Hepatocyte (in vitro differentiated cells): ENCODE results near the gene ANGPTL4.

Experiments used
- EZH2 ChIP-seq: fragments of 200-600 bp; sonication (generic); IDR thresholded peaks from 2 replicates; pipeline ENCODE4 v1.6.1; 2016; ENCODE audit warnings: antibody characterized with exemption, mild to moderate bottlenecking, borderline replicate concordance
- TF ChIP-seq, protein P1 (sequence below): fragments of 200-600 bp; sonication (generic); IDR thresholded peaks from 2 replicates; pipeline ENCODE4 v1.5.1; 2016; ENCODE audit warnings: antibody characterized with exemption, mild to moderate bottlenecking; ENCODE audit not compliant: poor library complexity

- TF ChIP-seq, protein P1, sequence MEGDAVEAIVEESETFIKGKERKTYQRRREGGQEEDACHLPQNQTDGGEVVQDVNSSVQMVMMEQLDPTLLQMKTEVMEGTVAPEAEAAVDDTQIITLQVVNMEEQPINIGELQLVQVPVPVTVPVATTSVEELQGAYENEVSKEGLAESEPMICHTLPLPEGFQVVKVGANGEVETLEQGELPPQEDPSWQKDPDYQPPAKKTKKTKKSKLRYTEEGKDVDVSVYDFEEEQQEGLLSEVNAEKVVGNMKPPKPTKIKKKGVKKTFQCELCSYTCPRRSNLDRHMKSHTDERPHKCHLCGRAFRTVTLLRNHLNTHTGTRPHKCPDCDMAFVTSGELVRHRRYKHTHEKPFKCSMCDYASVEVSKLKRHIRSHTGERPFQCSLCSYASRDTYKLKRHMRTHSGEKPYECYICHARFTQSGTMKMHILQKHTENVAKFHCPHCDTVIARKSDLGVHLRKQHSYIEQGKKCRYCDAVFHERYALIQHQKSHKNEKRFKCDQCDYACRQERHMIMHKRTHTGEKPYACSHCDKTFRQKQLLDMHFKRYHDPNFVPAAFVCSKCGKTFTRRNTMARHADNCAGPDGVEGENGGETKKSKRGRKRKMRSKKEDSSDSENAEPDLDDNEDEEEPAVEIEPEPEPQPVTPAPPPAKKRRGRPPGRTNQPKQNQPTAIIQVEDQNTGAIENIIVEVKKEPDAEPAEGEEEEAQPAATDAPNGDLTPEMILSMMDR, result no peak
- TF ChIP-seq EZH2, result no peak
Measured at GRCh38 chr19:8377598-8377997, 13.6 kb downstream of the ANGPTL4 start.
